ENCODE results near the gene WASF3. TPM values are rescaled to one million over a fixed set of nuclear protein-coding genes. Genes with fewer than 3 reads are reported as not detected.

WASF3 gene
- total and polyA plus RNA-seq, 2 experiments from 2014 or later = 9.9 to 20.7 TPM

DNA sequence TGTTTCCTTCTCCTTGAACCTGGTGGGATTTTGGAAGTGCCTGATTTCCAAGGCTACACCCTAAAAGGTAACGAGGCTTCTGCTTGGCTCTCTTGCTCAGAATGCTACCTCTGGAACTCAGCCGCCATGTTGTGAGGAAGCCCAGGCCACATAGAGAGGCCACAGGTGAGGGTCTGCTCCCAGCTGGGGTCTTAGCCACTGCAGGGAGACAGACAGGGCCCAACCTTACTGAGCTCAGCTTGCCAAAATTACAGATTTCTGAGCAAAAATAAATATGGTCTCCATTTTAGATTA is 141.7 kb downstream of the WASF3 start:
- DNase-seq (ENCODE audit: low spot score) (no peak), ATAC-seq (no peak)
- Mint-ChIP-seq H3K36me3 (ENCODE audit: low read depth) (no peaks in the 10 kb centered on the region; the same call in 2 of the 3 replicates), H3K4me3 (no peak overlapping the region), H3K27ac (no peak overlapping the region), H3K27me3 (ENCODE audit: insufficient read depth, low read depth, poor library complexity) (peaks cover 10% of the 10 kb centered on the region), H3K4me1 (peaks cover 13% of the 10 kb centered on the region), H3K9me3 (peaks cover 2% of the 10 kb centered on the region; the same call in 1 of the 3 replicates)
- H3K79me2 ChIP-seq (replicated peaks; ENCODE audit: insufficient read depth) = no peaks in the 10 kb centered on the region
- H3K9me2 ChIP-seq (ENCODE audit: insufficient read depth) = no peaks in the 10 kb centered on the region
- no peaks in the 10 kb centered on the region for H4K20me1 ChIP-seq (replicated peaks; ENCODE audit: insufficient read depth)
- H3F3A ChIP-seq (replicated peaks; ENCODE audit: low read depth) = no peaks in the 10 kb centered on the region
- TF ChIP-seq ZNF331 (CRISPR knock-in tag; IDR thresholded peaks at IDR 0.05; ENCODE audit: low read depth) (no peak), STAT1 (IDR thresholded peaks at IDR 0.05; ENCODE audit: unreplicated experiment) (no peak)
- H3K4me3 ChIP-seq = no peak overlapping the region
- H3K4me1 ChIP-seq (ENCODE audit: insufficient read depth) = no peaks in the 10 kb centered on the region
- no peak overlapping the region for H3K27ac ChIP-seq (ENCODE audit: low read depth)
- H3K4me2 ChIP-seq = no peak overlapping the region
- 0 out of 2 replicates have a peak, but pooled peaks cover 3% of the 10 kb centered on the region for H3K27me3 ChIP-seq (ENCODE audit: insufficient read depth)
- H2AFZ ChIP-seq = no peak overlapping the region
- H3K36me3 ChIP-seq (ENCODE audit: insufficient read depth) = no peaks in the 10 kb centered on the region

DNA sequence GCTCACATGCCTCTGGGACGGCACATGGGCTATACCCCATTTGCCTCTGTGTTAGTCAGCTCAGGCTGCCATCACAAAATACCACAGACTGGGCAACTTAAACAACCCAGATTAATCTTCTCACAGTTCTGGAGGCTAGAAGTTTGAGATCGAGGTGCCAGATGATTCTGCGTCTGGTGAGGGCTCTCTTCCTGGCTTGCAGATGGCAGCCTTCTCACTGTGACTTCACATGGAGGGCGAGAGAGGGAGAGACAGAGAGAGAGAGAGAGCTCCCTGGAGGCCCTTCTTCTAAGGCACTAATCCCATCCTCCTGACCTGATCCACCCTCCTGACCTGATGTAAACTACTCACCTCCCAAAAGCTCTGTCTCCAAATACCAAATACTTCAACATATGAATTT is 148.1 kb downstream of the WASF3 start:
- Histone ChIP-seq H4K20me1 (replicated peaks; ENCODE audit: insufficient read depth) (no peaks in the 10 kb centered on the region), H3K4me3 (no peak overlapping the region), H3K79me2 (replicated peaks; ENCODE audit: insufficient read depth) (no peaks in the 10 kb centered on the region), H3K27ac (ENCODE audit: low read depth) (no peak overlapping the region), H3K9me2 (ENCODE audit: insufficient read depth) (no peaks in the 10 kb centered on the region), H3K4me2 (no peak overlapping the region), H2AFZ (no peak overlapping the region), H3K27me3 (ENCODE audit: insufficient read depth) (no peaks in the 10 kb centered on the region), H3F3A (replicated peaks; ENCODE audit: low read depth) (no peaks in the 10 kb centered on the region), H3K4me1 (ENCODE audit: insufficient read depth) (peaks cover 9% of the 10 kb centered on the region), H3K36me3 (ENCODE audit: insufficient read depth) (no peaks in the 10 kb centered on the region)
- no peaks in the 10 kb centered on the region for H3K9me3 Mint-ChIP-seq
- H3K4me1 Mint-ChIP-seq = peaks cover 16% of the 10 kb centered on the region
- no peak overlapping the region for H3K4me3 Mint-ChIP-seq
- no peaks in the 10 kb centered on the region for H3K36me3 Mint-ChIP-seq (ENCODE audit: low read depth)
- peaks cover 6% of the 10 kb centered on the region for H3K27me3 Mint-ChIP-seq (ENCODE audit: insufficient read depth, low read depth, poor library complexity)
- no peak overlapping the region for H3K27ac Mint-ChIP-seq
- TF ChIP-seq EZH2phosphoT487 (IDR thresholded peaks at IDR 0.05; ENCODE audit: unreplicated experiment) = no peak
- TF ChIP-seq STAT1 (IDR thresholded peaks at IDR 0.05; ENCODE audit: unreplicated experiment) = no peak
- TF ChIP-seq, protein P1, sequence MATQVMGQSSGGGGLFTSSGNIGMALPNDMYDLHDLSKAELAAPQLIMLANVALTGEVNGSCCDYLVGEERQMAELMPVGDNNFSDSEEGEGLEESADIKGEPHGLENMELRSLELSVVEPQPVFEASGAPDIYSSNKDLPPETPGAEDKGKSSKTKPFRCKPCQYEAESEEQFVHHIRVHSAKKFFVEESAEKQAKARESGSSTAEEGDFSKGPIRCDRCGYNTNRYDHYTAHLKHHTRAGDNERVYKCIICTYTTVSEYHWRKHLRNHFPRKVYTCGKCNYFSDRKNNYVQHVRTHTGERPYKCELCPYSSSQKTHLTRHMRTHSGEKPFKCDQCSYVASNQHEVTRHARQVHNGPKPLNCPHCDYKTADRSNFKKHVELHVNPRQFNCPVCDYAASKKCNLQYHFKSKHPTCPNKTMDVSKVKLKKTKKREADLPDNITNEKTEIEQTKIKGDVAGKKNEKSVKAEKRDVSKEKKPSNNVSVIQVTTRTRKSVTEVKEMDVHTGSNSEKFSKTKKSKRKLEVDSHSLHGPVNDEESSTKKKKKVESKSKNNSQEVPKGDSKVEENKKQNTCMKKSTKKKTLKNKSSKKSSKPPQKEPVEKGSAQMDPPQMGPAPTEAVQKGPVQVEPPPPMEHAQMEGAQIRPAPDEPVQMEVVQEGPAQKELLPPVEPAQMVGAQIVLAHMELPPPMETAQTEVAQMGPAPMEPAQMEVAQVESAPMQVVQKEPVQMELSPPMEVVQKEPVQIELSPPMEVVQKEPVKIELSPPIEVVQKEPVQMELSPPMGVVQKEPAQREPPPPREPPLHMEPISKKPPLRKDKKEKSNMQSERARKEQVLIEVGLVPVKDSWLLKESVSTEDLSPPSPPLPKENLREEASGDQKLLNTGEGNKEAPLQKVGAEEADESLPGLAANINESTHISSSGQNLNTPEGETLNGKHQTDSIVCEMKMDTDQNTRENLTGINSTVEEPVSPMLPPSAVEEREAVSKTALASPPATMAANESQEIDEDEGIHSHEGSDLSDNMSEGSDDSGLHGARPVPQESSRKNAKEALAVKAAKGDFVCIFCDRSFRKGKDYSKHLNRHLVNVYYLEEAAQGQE (IDR thresholded peaks at IDR 0.05; ENCODE audit: unreplicated experiment) = no peak
- DNase-seq (ENCODE audit: low spot score) (no peak), ATAC-seq (no peak)

DNA sequence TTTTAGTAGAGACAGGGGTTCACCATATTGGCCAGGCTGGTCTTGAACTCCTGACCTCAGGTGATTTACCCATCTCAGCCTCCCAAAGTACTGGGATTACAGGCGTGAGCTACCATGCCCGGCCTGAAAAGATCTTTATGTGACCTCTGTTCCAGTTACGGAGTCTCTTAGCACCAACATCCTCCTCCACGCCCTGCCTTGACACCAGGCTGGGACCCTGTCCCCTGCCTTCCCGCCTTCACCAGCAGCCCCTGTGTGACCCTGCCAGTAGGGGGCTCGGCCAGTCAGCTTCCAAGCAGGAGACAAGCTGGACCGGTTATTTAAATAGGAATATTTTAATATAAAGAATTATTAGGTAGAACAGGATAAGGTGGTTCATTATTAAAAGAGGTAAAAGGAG is 148.9 kb downstream of the WASF3 start:
- TF ChIP-seq, protein P2, sequence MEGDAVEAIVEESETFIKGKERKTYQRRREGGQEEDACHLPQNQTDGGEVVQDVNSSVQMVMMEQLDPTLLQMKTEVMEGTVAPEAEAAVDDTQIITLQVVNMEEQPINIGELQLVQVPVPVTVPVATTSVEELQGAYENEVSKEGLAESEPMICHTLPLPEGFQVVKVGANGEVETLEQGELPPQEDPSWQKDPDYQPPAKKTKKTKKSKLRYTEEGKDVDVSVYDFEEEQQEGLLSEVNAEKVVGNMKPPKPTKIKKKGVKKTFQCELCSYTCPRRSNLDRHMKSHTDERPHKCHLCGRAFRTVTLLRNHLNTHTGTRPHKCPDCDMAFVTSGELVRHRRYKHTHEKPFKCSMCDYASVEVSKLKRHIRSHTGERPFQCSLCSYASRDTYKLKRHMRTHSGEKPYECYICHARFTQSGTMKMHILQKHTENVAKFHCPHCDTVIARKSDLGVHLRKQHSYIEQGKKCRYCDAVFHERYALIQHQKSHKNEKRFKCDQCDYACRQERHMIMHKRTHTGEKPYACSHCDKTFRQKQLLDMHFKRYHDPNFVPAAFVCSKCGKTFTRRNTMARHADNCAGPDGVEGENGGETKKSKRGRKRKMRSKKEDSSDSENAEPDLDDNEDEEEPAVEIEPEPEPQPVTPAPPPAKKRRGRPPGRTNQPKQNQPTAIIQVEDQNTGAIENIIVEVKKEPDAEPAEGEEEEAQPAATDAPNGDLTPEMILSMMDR (conservative IDR thresholded peaks at IDR 0.05; ENCODE audit: low read depth in 2 of 2) = peak; percentile 35 to 41; a peak in 3 of 4 replicates
- no peak for TF ChIP-seq POLR2AphosphoS5 (IDR thresholded peaks at IDR 0.05; ENCODE audit: low read depth)
- no peak for TF ChIP-seq NANOG (IDR thresholded peaks at IDR 0.05; ENCODE audit: borderline replicate concordance)
- TF ChIP-seq STAT1 (IDR thresholded peaks at IDR 0.05; ENCODE audit: unreplicated experiment) = no peak
- no peaks in the 10 kb centered on the region for H4K20me1 ChIP-seq (replicated peaks; ENCODE audit: insufficient read depth)
- no peaks in the 10 kb centered on the region for H3K27me3 ChIP-seq (ENCODE audit: insufficient read depth)
- no peak overlapping the region for H2AFZ ChIP-seq
- Mint-ChIP-seq H3K4me3 (no peak overlapping the region), H3K9me3 (no peaks in the 10 kb centered on the region), H3K4me1 (peaks cover 16% of the 10 kb centered on the region), H3K27me3 (ENCODE audit: insufficient read depth, low read depth, poor library complexity) (peaks cover 7% of the 10 kb centered on the region), H3K27ac (no peak overlapping the region), H3K36me3 (ENCODE audit: low read depth) (no peaks in the 10 kb centered on the region)
- no peaks in the 10 kb centered on the region for H3K9me2 ChIP-seq (ENCODE audit: insufficient read depth)
- H3K4me1 ChIP-seq (ENCODE audit: insufficient read depth) = peaks cover 9% of the 10 kb centered on the region
- no peak overlapping the region for H3K4me2 ChIP-seq
- no peaks in the 10 kb centered on the region for H3K36me3 ChIP-seq (ENCODE audit: insufficient read depth)
- H3F3A ChIP-seq (replicated peaks; ENCODE audit: low read depth) = no peaks in the 10 kb centered on the region
- ATAC-seq (no peak), DNase-seq (ENCODE audit: low spot score) (peak; percentile 22)
- H3K4me3 ChIP-seq = no peak overlapping the region
- no peak overlapping the region for H3K27ac ChIP-seq (ENCODE audit: low read depth)
- H3K79me2 ChIP-seq (replicated peaks; ENCODE audit: insufficient read depth) = no peaks in the 10 kb centered on the region

Measured in GM23338 (cell line).